Endothelial cell (in vitro differentiated cells): Measurements from ENCODE around the gene HYAL4. TPM values are rescaled to one million over a fixed set of nuclear protein-coding genes. Genes with fewer than 3 reads are reported as not detected.

ENCODE experiments used
- DNase-seq: peaks from one replicate; pipeline ENCODE4 v3.0.0; 2021; ENCODE audit warnings: low spot score
- H3K27ac Mint-ChIP-seq: one replicate; pipeline ENCODE4 v1.8.0; 2021; ENCODE audit warnings: mixed read lengths, inconsistent platforms; ENCODE audit not compliant: unreplicated experiment
- H3K27me3 Mint-ChIP-seq: one replicate; pipeline ENCODE4 v1.8.0; 2021; ENCODE audit warnings: mild to moderate bottlenecking, moderate library complexity, mixed read lengths, inconsistent platforms; ENCODE audit not compliant: unreplicated experiment
- H3K36me3 Mint-ChIP-seq: one replicate; pipeline ENCODE4 v1.8.0; 2021; ENCODE audit warnings: mild to moderate bottlenecking, low read depth, mixed read lengths, inconsistent platforms; ENCODE audit not compliant: unreplicated experiment
- H3K4me1 Mint-ChIP-seq: one replicate; pipeline ENCODE4 v1.8.0; 2021; ENCODE audit warnings: mild to moderate bottlenecking, mixed read lengths, inconsistent platforms; ENCODE audit not compliant: unreplicated experiment
- H3K4me3 Mint-ChIP-seq: one replicate; pipeline ENCODE4 v1.8.0; 2021; ENCODE audit warnings: mild to moderate bottlenecking, mixed read lengths, inconsistent platforms; ENCODE audit not compliant: unreplicated experiment
- H3K9me3 Mint-ChIP-seq: one replicate; pipeline ENCODE4 v1.8.0; 2021; ENCODE audit warnings: mixed read lengths, inconsistent platforms; ENCODE audit not compliant: unreplicated experiment
- CTCF ChIP-seq: fragments of 200-600 bp; sonication (generic); IDR thresholded peaks from one replicate; pipeline ENCODE4 v1.5.0; 2021; ENCODE audit warnings: antibody characterized with exemption; ENCODE audit not compliant: unreplicated experiment
- total RNA-seq: library from RNA; stranded (reverse); fragmentation: NEBNext Ultra II Directional; extraction: Animal tissue kit (Norgen Biotek cat#: 25700); gene quantifications from one replicate; pipeline ENCODE4 v1.2.1, GENCODE V29; 2021; ENCODE audit not compliant: unreplicated experiment

Gene HYAL4
- total RNA-seq, 1 donor from 2014 or later: 3.1 TPM

GRCh38 chr7:123923599-123923998, 78.6 kb downstream of the HYAL4 start:
- H3K27me3 Mint-ChIP-seq: no peaks in the 10 kb centered on the region
- peaks cover 23% of the 10 kb centered on the region for H3K4me1 Mint-ChIP-seq
- no peaks in the 10 kb centered on the region for H3K36me3 Mint-ChIP-seq
- no peak overlapping the region for H3K4me3 Mint-ChIP-seq
- no peak overlapping the region for H3K27ac Mint-ChIP-seq
- no peak for DNase-seq
- H3K9me3 Mint-ChIP-seq: no peaks in the 10 kb centered on the region
- TF ChIP-seq CTCF: no peak

- DNase-seq: no peak
- H3K27me3 Mint-ChIP-seq: no peaks in the 10 kb centered on the region
- H3K9me3 Mint-ChIP-seq: no peaks in the 10 kb centered on the region
- H3K4me3 Mint-ChIP-seq: no peak within 1 kb of the TSS
- TF ChIP-seq CTCF: no peak
- H3K27ac Mint-ChIP-seq: no peak within 1 kb of the TSS
- no peaks in the 10 kb centered on the region for H3K36me3 Mint-ChIP-seq
- peaks cover 36% of the 10 kb centered on the region for H3K4me1 Mint-ChIP-seq
Measured at GRCh38 chr7:123924941-123925340, 80.0 kb downstream of the HYAL4 start, which contains the start of gene SPAM1. Gene SPAM1 (plus strand): TSS chr7:123925241. CDS start chr7:123953571, 28,330 bp downstream.

Other genes starting within 250 kb of the HYAL4 start
- gene ASB15, start 243.3 kb upstream of the HYAL4 start, total RNA-seq: not detected
- gene LMOD2, start 189.3 kb upstream of the HYAL4 start, total RNA-seq: not detected
- gene WASL, start 96.2 kb upstream of the HYAL4 start, total RNA-seq: 33.7 TPM
- not detected for gene SPAM1, start 80.1 kb downstream of the HYAL4 start, total RNA-seq
- gene TMEM229A, start 187.9 kb downstream of the HYAL4 start, total RNA-seq: 0.26 TPM